Epithelial cell of proximal tubule (primary cell): ENCODE data around the gene ATOSA. TPM values are rescaled to one million over a fixed set of nuclear protein-coding genes. Genes with fewer than 3 reads are reported as not detected.
A peak's percentile ranks its signal among the peaks of the same experiment; 100 is the strongest.

Source experiments
- DNase-seq: peaks from one replicate; pipeline ENCODE4 v3.0.0-alpha.2; 2011; ENCODE audit warnings: low read depth
- H3K4me3 ChIP-seq: 2 replicates; pipeline ENCODE4 v1.5.1; 2011; ENCODE audit warnings: low read depth, mild to moderate bottlenecking, low read length
- CTCF ChIP-seq: conservative IDR thresholded peaks from 2 replicates; pipeline ENCODE4 v1.5.1; 2012; ENCODE audit warnings: low read depth, mild to moderate bottlenecking, low read length
- total RNA-seq: library from RNA; depleted of rRNA; stranded (reverse); fragments of >200 nt; gene quantifications from 2 replicates; pipeline ENCODE4 v1.2.3, GENCODE V29; 2015

Gene ATOSA
- total RNA-seq, 1 donor from 2014 or later: 5.4 TPM

- no peak for TF ChIP-seq CTCF
- no peak for DNase-seq
- H3K4me3 ChIP-seq: no peak overlapping the region
Measured at GRCh38 chr15:52683580-52683979, 4.4 kb upstream of the ATOSA start.

- TF ChIP-seq CTCF: no peak
- no peak overlapping the region for H3K4me3 ChIP-seq
- no peak for DNase-seq
Measured at GRCh38 chr15:52682781-52683180, 3.6 kb upstream of the ATOSA start.

- no peak for TF ChIP-seq CTCF
- no peak overlapping the region for H3K4me3 ChIP-seq
- no peak for DNase-seq
Measured at GRCh38 chr15:52682200-52682599, 3.0 kb upstream of the ATOSA start.

GRCh38 chr15:52681441-52681840 lies 2.3 kb upstream of the ATOSA start:
- no peak for TF ChIP-seq CTCF
- DNase-seq: no peak
- H3K4me3 ChIP-seq: no peak overlapping the region

GRCh38 chr15:52680761-52681160 lies 1.6 kb upstream of the ATOSA start:
- DNase-seq: no peak
- no peak overlapping the region for H3K4me3 ChIP-seq
- no peak for TF ChIP-seq CTCF

- no peak for DNase-seq
- TF ChIP-seq CTCF: no peak
- peak overlapping the region; percentile 91 for H3K4me3 ChIP-seq
Measured at GRCh38 chr15:52680041-52680391, 828 bp upstream of the ATOSA start.

GRCh38 chr15:52678468-52679231 lies 538 bp downstream of the ATOSA start:
- H3K4me3 ChIP-seq: peak overlapping the region; percentile 91
- DNase-seq: no peak
- TF ChIP-seq CTCF: no peak
